Caco-2 (cell line): ENCODE measurements around the gene TTK. TPM values are rescaled to one million over a fixed set of nuclear protein-coding genes. Genes with fewer than 3 reads are reported as not detected.

ENCODE experiments used
- total RNA-seq: library from RNA; stranded (reverse); gene quantifications from 2 replicates; pipeline ENCODE4 v1.2.3, GENCODE V29; 2022

Gene TTK
- total RNA-seq, 1 experiment from 2014 or later: 40.0 TPM

Other genes starting within 250 kb of the TTK start
- gene ELOVL4, start 57.1 kb upstream of the TTK start, total RNA-seq: 0.56 and 0.68 TPM in 2 replicates
- 28.0 and 29.7 TPM in 2 replicates for gene BCKDHB, start 102.0 kb downstream of the TTK start, total RNA-seq